ENCODE data around the gene VWF.
"Not testable (repeated sequence)": the region's sequence is repeated elsewhere in the genome, so short reads cannot be mapped to it uniquely, and the experiment has no call there.

Gene VWF

DNA sequence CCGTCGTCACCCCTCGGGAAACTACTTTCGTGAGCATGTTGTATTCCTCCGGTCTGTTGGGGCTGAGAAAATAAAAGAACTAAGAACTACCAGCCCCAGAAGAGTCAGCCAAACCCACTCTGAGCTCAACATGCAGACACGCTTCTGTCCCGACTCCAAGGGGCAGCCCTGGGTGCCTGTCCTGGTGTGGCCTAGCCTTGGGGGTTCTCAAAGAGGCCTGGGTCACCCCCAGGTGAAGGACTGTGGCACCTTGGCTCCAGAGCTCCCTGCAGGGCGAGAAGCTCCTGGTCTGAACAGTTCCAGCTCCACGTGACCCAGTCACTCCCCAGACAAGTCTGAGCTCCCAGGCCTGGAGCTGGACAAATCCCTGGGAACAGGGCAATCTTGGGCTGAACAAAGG is 87.0 kb downstream of the VWF start:
- H3K9ac ChIP-seq (ENCODE audit: insufficient read length): no peak overlapping the region
- DNase-seq (ENCODE audit: low read depth, low spot score): no peak
- H3K9me3 ChIP-seq (ENCODE audit: low read depth, low read length): no peaks in the 10 kb centered on the region
- H3K36me3 ChIP-seq (ENCODE audit: insufficient read depth, low read length): no peaks in the 10 kb centered on the region
- H3K27ac ChIP-seq: no peak overlapping the region
- TF ChIP-seq EZH2 (IDR thresholded peaks at IDR 0.05): no peak
- TF ChIP-seq POLR2AphosphoS5 (IDR thresholded peaks at IDR 0.05; ENCODE audit: borderline replicate concordance, low read depth, low read length): no peak
- TF ChIP-seq FOXP2 (optimal IDR thresholded peaks at IDR 0.05; ENCODE audit: control extremely low read depth, extremely low read length, insufficient read depth): no peak
- H3K4me3 ChIP-seq: no peak overlapping the region

GRCh38 chr12:6036509-6036908 is 88.0 kb downstream of the VWF start:
- Histone ChIP-seq H3K9ac (ENCODE audit: insufficient read length) (no peak overlapping the region), H3K9me3 (ENCODE audit: low read depth, low read length) (no peaks in the 10 kb centered on the region), H3K36me3 (ENCODE audit: insufficient read depth, low read length) (no peaks in the 10 kb centered on the region), H3K4me3 (no peak overlapping the region), H3K27ac (no peak overlapping the region)
- TF ChIP-seq POLR2AphosphoS5 (IDR thresholded peaks at IDR 0.05; ENCODE audit: borderline replicate concordance, low read depth, low read length) (no peak), FOXP2 (optimal IDR thresholded peaks at IDR 0.05; ENCODE audit: control extremely low read depth, extremely low read length, insufficient read depth) (no peak), EZH2 (IDR thresholded peaks at IDR 0.05) (no peak)
- DNase-seq (ENCODE audit: low read depth, low spot score): no peak

DNA sequence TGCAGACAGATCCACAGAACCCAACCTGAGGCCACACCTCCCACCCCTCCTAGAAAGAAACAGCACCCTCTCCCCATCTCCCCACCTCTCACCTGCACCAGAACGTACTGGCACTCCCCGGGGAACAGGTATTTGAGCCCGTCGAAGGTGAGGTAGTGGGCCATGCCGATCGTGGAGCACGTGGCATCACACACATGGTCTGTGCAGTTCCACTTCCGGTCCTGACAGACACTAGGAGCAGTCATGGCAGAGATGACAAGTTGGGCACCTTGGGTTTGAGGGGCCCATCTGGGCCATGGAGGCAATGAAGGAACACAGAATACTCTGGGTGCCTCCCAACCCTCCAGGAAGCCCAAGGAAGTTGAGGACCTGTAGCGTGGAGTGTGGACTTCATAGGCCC is 89.9 kb downstream of the VWF start:
- no peak for DNase-seq (ENCODE audit: low read depth, low spot score)
- no peak overlapping the region for H3K9ac ChIP-seq (ENCODE audit: insufficient read length)
- TF ChIP-seq FOXP2 (optimal IDR thresholded peaks at IDR 0.05; ENCODE audit: control extremely low read depth, extremely low read length, insufficient read depth): no peak
- no peak for TF ChIP-seq EZH2 (IDR thresholded peaks at IDR 0.05)
- no peak for TF ChIP-seq POLR2AphosphoS5 (IDR thresholded peaks at IDR 0.05; ENCODE audit: borderline replicate concordance, low read depth, low read length)

GRCh38 chr12:6033546-6033945 is 90.9 kb downstream of the VWF start:
- no peak overlapping the region for H3K9ac ChIP-seq (ENCODE audit: insufficient read length)
- no peaks in the 10 kb centered on the region for H3K36me3 ChIP-seq (ENCODE audit: insufficient read depth, low read length)
- no peak for DNase-seq (ENCODE audit: low read depth, low spot score)
- H3K27ac ChIP-seq: no peak overlapping the region
- no peak overlapping the region for H3K4me3 ChIP-seq
- H3K9me3 ChIP-seq (ENCODE audit: low read depth, low read length): no peaks in the 10 kb centered on the region
- TF ChIP-seq POLR2AphosphoS5 (IDR thresholded peaks at IDR 0.05; ENCODE audit: borderline replicate concordance, low read depth, low read length): no peak

More for the DNA sequence above, 89.9 kb downstream of the VWF start:
- no peaks in the 10 kb centered on the region for H3K9me3 ChIP-seq (ENCODE audit: low read depth, low read length)
- H3K4me3 ChIP-seq: no peak overlapping the region
- H3K27ac ChIP-seq: no peak overlapping the region
- H3K36me3 ChIP-seq (ENCODE audit: insufficient read depth, low read length): no peaks in the 10 kb centered on the region

GRCh38 chr12:6032726-6033125 is 91.7 kb downstream of the VWF start:
- H3K9me3 ChIP-seq (ENCODE audit: low read depth, low read length): no peaks in the 10 kb centered on the region
- no peak for DNase-seq (ENCODE audit: low read depth, low spot score)

GRCh38 chr12:6031001-6031400 is 93.5 kb downstream of the VWF start:
- no peak for TF ChIP-seq POLR2AphosphoS5 (IDR thresholded peaks at IDR 0.05; ENCODE audit: borderline replicate concordance, low read depth, low read length)
- no peak for TF ChIP-seq EZH2 (IDR thresholded peaks at IDR 0.05)
- no peak for TF ChIP-seq FOXP2 (optimal IDR thresholded peaks at IDR 0.05; ENCODE audit: control extremely low read depth, extremely low read length, insufficient read depth)
- no peak overlapping the region for H3K27ac ChIP-seq
- no peaks in the 10 kb centered on the region for H3K36me3 ChIP-seq (ENCODE audit: insufficient read depth, low read length)
- DNase-seq (ENCODE audit: low read depth, low spot score): no peak
- no peaks in the 10 kb centered on the region for H3K9me3 ChIP-seq (ENCODE audit: low read depth, low read length)
- H3K9ac ChIP-seq (ENCODE audit: insufficient read length): no peak overlapping the region
- no peak overlapping the region for H3K4me3 ChIP-seq

More at GRCh38 chr12:6032726-6033125, 91.7 kb downstream of the VWF start:
- Histone ChIP-seq H3K4me3 (no peak overlapping the region), H3K9ac (ENCODE audit: insufficient read length) (no peak overlapping the region), H3K27ac (no peak overlapping the region), H3K36me3 (ENCODE audit: insufficient read depth, low read length) (no peaks in the 10 kb centered on the region)
- no peak for TF ChIP-seq POLR2AphosphoS5 (IDR thresholded peaks at IDR 0.05; ENCODE audit: borderline replicate concordance, low read depth, low read length)
- TF ChIP-seq FOXP2 (optimal IDR thresholded peaks at IDR 0.05; ENCODE audit: control extremely low read depth, extremely low read length, insufficient read depth): no peak
- no peak for TF ChIP-seq EZH2 (IDR thresholded peaks at IDR 0.05)

- Histone ChIP-seq H3K9ac (ENCODE audit: insufficient read length) (no peak overlapping the region), H3K27ac (no peak overlapping the region), H3K9me3 (ENCODE audit: low read depth, low read length) (no peaks in the 10 kb centered on the region), H3K4me3 (no peak overlapping the region), H3K36me3 (ENCODE audit: insufficient read depth, low read length) (no peaks in the 10 kb centered on the region)
- no peak for TF ChIP-seq EZH2 (IDR thresholded peaks at IDR 0.05)
- TF ChIP-seq POLR2AphosphoS5 (IDR thresholded peaks at IDR 0.05; ENCODE audit: borderline replicate concordance, low read depth, low read length): no peak
- TF ChIP-seq FOXP2 (optimal IDR thresholded peaks at IDR 0.05; ENCODE audit: control extremely low read depth, extremely low read length, insufficient read depth): no peak
- no peak for DNase-seq (ENCODE audit: low read depth, low spot score)
These were observed 94.4 kb downstream of the VWF start for GRCh38 chr12:6030081-6030480.

- no peak overlapping the region for H3K27ac ChIP-seq
- no peak for DNase-seq (ENCODE audit: low read depth, low spot score)
- no peak overlapping the region for H3K4me3 ChIP-seq
- no peaks in the 10 kb centered on the region for H3K36me3 ChIP-seq (ENCODE audit: insufficient read depth, low read length)
- no peak overlapping the region for H3K9ac ChIP-seq (ENCODE audit: insufficient read length)
- H3K9me3 ChIP-seq (ENCODE audit: low read depth, low read length): no peaks in the 10 kb centered on the region
- no peak for TF ChIP-seq POLR2AphosphoS5 (IDR thresholded peaks at IDR 0.05; ENCODE audit: borderline replicate concordance, low read depth, low read length)
- TF ChIP-seq FOXP2 (optimal IDR thresholded peaks at IDR 0.05; ENCODE audit: control extremely low read depth, extremely low read length, insufficient read depth): no peak
- no peak for TF ChIP-seq EZH2 (IDR thresholded peaks at IDR 0.05)
These were observed 95.1 kb downstream of the VWF start for GRCh38 chr12:6029401-6029800.

DNA sequence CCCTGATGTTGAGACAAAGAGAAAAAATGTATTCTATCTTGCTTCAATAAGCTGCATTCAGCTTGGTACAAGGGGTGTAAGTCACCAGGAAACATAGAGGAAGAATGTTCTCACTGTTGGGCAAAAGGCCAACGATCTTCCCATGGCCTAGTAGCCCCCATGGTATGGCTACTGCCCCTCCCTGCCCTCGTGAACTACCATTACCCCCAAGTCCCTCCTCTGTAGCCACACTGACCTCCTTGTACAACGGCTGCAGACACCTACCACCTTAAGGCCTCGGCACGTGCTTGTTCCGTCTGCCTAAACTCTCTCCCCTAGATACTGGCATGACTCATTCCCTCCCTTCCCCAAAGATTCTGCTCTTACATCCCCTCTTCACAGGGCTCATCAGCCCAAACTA is 97.5 kb downstream of the VWF start:
- Histone ChIP-seq H3K27ac (no peak overlapping the region), H3K9me3 (ENCODE audit: low read depth, low read length) (no peaks in the 10 kb centered on the region), H3K36me3 (ENCODE audit: insufficient read depth, low read length) (no peaks in the 10 kb centered on the region), H3K4me3 (no peak overlapping the region), H3K9ac (ENCODE audit: insufficient read length) (no peak overlapping the region)
- TF ChIP-seq POLR2AphosphoS5 (IDR thresholded peaks at IDR 0.05; ENCODE audit: borderline replicate concordance, low read depth, low read length) (no peak), EZH2 (IDR thresholded peaks at IDR 0.05) (no peak), FOXP2 (optimal IDR thresholded peaks at IDR 0.05; ENCODE audit: control extremely low read depth, extremely low read length, insufficient read depth) (no peak)
- DNase-seq (ENCODE audit: low read depth, low spot score): no peak

- H3K9ac ChIP-seq (ENCODE audit: insufficient read length); H3K36me3 ChIP-seq (ENCODE audit: insufficient read depth, low read length); DNase-seq (ENCODE audit: low read depth, low spot score); H3K9me3 ChIP-seq (ENCODE audit: low read depth, low read length); H3K4me3 ChIP-seq; H3K27ac ChIP-seq: not testable (repeated sequence)
These were observed 98.7 kb downstream of the VWF start for GRCh38 chr12:6025703-6026298.

DNA sequence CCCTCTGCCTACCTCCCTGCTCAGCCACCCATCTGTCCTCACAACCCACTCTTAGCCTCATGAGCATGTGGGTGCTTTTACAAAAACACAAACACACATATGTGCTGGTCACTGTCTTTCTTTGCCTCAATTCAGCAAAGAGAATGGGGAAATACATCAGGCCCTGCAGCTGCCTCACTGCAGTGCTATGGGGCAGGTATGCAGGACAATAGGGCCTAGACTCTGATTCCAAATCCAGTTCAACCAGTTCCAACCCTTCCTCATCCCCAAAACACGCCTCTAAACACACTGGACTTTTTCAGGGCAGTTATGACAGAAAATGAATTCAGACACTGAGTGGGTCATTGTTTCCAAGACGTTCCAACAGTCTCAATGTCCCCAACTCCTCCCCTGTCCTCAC is 100.4 kb downstream of the VWF start:
- H3K9ac ChIP-seq (ENCODE audit: insufficient read length); H3K9me3 ChIP-seq (ENCODE audit: low read depth, low read length); H3K36me3 ChIP-seq (ENCODE audit: insufficient read depth, low read length); H3K4me3 ChIP-seq; H3K27ac ChIP-seq; DNase-seq (ENCODE audit: low read depth, low spot score): not testable (repeated sequence)
